Astrocyte of the spinal cord (primary cell): ENCODE measurements around the gene DERL3.

ENCODE experiments used
- DNase-seq: peaks from one replicate; pipeline ENCODE4 v3.0.0; 2011; ENCODE audit warnings: low read depth, low spot score
- H3K4me3 ChIP-seq: 2 replicates; pipeline ENCODE4 v1.5.1; 2011; ENCODE audit warnings: low read depth, mild to moderate bottlenecking, low read length, moderate library complexity
- in situ Hi-C: cut with HindIII; loops from 2 replicates; pipeline ENCODE4 v1.10.0; 2017; ENCODE audit warnings: low sequenced_read_pairs
- TF ChIP-seq, protein P1 (sequence below): IDR thresholded peaks from 2 replicates; pipeline ENCODE4 v1.5.1; 2012; ENCODE audit warnings: low read depth, mild to moderate bottlenecking, low read length, inconsistent platforms

The DERL3 gene

DNA sequence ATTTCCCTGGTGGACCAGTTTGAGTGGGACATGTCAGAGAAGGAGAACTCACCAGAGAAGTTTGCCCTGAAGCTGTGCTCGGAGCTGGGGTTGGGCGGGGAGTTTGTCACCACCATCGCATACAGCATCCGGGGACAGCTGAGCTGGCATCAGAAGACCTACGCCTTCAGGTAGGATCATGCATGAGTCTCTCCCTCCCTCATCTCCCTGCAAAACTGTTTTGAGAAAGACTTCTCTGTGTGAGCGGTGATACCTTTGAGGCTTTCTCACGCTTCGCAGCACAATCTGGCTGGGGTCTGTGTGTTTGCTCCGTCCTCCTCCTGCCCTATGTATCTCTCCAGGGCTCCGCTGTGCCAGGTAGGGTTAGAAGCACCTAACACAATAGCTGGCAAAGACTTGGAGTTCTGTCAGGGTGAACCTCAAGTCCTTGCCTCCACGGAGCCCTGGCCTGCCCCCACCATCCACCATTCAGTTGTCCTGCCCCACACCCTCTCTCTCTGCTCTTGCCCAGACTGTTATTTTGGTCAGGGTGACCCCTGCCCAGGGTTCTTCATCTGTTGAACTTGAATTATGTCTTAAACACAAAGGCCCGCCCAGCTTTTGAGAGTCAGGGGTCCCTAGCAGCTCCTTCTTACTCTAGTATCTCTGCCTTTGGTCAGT, 13.4 kb downstream of the DERL3 start:
- TF ChIP-seq, protein P1, sequence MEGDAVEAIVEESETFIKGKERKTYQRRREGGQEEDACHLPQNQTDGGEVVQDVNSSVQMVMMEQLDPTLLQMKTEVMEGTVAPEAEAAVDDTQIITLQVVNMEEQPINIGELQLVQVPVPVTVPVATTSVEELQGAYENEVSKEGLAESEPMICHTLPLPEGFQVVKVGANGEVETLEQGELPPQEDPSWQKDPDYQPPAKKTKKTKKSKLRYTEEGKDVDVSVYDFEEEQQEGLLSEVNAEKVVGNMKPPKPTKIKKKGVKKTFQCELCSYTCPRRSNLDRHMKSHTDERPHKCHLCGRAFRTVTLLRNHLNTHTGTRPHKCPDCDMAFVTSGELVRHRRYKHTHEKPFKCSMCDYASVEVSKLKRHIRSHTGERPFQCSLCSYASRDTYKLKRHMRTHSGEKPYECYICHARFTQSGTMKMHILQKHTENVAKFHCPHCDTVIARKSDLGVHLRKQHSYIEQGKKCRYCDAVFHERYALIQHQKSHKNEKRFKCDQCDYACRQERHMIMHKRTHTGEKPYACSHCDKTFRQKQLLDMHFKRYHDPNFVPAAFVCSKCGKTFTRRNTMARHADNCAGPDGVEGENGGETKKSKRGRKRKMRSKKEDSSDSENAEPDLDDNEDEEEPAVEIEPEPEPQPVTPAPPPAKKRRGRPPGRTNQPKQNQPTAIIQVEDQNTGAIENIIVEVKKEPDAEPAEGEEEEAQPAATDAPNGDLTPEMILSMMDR, result no peak
- in situ Hi-C loops, result no loop called here
- H3K4me3 ChIP-seq, result no peak overlapping the region
- DNase-seq, result no peak

DNA sequence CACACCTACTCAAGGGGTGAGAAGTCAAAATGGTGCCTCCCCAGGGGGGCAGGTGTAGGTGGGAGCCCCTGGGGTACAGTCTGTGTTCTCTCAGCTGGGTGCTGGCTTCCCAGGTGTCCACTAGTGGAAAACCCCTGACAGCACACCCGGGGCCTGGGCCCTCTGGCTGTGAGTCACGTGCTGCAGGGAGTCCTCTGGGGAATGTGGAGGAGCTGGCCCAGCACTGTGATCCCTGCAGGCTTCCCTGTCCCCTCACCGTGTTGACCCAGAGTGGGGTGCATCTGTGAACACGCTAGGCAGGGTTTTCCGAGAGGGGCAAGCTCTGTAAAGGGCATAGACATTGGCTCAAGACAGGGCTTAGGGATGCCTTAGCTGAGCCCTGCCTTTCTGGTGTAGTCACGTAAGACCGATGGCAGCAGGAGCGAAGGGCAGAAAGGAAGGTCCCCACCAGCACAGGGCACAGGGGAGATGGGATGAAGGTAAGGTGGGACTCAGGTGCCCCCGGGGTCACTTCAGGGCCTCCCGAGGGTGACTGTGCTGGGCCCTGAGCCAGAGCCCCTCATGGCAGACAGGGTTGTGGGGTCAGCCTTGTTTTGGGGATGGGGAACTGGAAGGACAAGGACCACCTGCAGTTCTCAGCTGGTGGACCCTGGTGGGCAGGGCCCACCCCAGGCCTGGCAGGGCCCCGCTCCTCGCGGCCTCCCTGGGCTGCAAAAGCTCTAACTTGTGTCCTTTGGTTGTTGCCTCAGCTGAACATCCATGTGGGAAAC, 14.1 kb downstream of the DERL3 start:
- in situ Hi-C loops, result no loop called here
- no peak overlapping the region for H3K4me3 ChIP-seq
- no peak for DNase-seq
- TF ChIP-seq, protein P1, result no peak

DNA sequence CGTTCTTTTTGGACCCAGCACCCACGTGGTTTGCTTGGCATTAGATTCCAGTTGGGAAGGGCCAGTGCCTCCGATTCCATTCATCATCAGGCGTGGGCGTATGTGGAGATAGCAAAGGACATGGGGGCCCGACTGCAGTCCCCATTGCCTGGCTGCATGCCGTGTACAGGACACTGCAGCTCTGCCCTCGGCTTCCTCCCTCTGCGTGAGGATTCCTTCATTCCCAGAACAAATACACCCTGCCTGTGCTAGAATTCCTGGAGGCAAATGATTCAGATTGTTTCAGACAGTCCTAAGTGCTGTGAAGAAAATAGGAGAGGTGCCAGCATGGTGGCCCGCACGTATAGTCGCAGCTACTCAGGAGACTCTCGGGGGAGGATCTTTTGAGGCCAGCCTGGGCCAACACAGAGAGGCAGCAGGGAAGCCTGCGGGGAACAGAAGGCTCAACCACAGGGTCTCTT, 15.4 kb downstream of the DERL3 start:
- TF ChIP-seq, protein P1, result no peak
- no peak for DNase-seq
- H3K4me3 ChIP-seq, result no peak overlapping the region
- in situ Hi-C loops, result no loop called here

DNA sequence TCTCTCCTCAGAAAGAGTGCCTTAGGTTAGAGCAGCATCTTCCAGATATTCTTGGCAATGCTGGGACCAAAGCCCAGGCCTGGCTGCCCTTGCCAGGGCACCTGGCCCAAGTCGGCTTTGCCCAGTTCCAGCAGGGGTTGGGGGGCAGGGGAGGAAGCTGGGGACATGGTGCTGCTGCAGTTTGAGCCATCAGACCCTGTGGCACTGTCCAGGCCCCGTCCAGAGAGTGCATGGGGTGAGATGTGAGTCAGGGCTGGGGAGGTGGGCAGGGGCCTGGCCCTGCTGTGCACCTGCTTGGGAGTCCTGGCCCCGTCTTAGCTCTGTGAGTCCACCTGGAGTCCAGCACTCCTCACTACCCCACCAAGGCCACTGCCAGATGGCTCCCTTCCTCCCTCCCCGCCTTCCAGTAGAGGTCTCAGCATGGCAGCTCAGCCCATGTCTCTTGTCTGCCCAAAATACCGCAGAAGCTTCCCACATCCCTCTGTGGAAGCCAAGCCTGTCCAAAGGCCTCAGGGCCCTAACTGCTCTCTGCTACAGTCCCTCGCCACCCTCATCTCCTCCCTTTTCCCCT, 16.6 kb downstream of the DERL3 start:
- no peak for DNase-seq
- TF ChIP-seq, protein P1, result no peak
- no peak overlapping the region for H3K4me3 ChIP-seq
- in situ Hi-C loops, result no loop called here

DNA sequence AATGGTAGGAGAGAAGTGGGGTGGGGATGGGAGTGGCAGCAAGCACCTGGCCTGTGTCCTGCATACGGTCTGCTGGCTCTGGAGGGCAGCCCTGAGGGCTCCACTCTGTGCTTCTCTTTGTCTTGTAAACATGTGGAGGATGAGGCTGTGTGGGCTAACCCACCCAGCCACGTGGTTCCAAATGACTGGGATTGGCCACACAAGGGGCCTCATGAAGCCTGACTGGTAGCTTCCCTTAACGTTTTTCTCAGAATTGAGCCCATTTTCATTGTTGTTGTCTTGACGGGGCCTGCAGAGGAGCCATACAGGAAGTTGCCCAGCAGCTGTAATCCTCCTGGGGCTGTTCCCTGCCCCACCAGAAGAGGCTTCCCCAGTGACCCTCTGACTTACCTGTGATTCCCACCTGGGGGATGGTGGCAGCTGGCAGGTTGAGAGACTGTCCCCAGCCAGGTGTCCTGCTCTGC, 18.0 kb downstream of the DERL3 start:
- in situ Hi-C loops, result no loop called here
- TF ChIP-seq, protein P1, result no peak
- no peak overlapping the region for H3K4me3 ChIP-seq
- DNase-seq, result no peak

DNA sequence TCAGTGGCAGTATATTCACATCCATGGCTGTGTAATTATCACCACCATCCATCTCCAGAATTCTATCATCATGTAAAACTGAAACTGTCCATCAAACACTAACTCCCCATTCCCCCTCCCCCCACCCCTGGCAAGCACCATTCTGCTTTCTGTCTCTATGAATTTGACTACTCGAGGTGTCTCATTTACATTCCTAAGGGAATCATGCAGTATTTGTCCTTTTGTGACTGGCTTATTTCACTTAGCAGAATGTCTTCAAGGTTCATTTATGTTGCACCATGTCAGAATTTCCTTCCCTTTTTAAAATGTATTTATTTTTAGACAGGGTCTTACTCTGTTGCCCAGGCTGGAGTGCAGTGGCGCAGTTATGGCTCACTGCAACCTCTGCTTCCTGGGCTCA, 20.3 kb downstream of the DERL3 start:
- TF ChIP-seq, protein P1, result no peak
- no peak for DNase-seq
- H3K4me3 ChIP-seq, result no peak overlapping the region
- in situ Hi-C loops, result no loop called here
